K562 (cell line): Measurements from ENCODE around the gene CHRM4. TPM values are rescaled to one million over a fixed set of nuclear protein-coding genes. Genes with fewer than 3 reads are reported as not detected.
A peak's percentile ranks its signal among the peaks of the same experiment; 100 is the strongest.

Experiments used
- ATF3 ChIP-seq, 2 experiments: fragments of 450-650 bp in 1 of 2; sonication (generic) in 1 of 2; formaldehyde crosslinking in 1 of 2; IDR thresholded peaks in 1 of 2; conservative IDR thresholded peaks in 1 of 2; 2 replicates each; pipeline versions ENCODE4 v1.6.1 to v1.8.1; 2016 to 2023; ENCODE audit warnings: mild to moderate bottlenecking in 2 of 2, moderate library complexity in 2 of 2, inconsistent platforms in 1 of 2, missing genetic modification reagents in 1 of 2
- CHD4 ChIP-seq: fragments of 200-600 bp; sonication (generic); IDR thresholded peaks from 3 replicates; pipeline ENCODE4 v1.6.1; 2012; ENCODE audit warnings: low read depth, mild to moderate bottlenecking, mixed read lengths, low read length, inconsistent platforms; ENCODE audit not compliant: insufficient read depth, insufficient replicate concordance, poor library complexity, severe bottlenecking
- DMBX1 ChIP-seq: fragments of 250-450 bp; sonication (Bioruptor Pico); IDR thresholded peaks from 2 replicates; pipeline ENCODE4 v1.8.0; 2022; ENCODE audit warnings: inconsistent platforms, mild to moderate bottlenecking, moderate library complexity, borderline replicate concordance
- ETV1 ChIP-seq: fragments of 450-650 bp; conservative IDR thresholded peaks from 2 replicates; pipeline ENCODE4 v1.6.1; 2016; ENCODE audit warnings: missing genetic modification characterization, control low read depth, low read depth, missing compliant biosample characterization
- MAFG ChIP-seq: fragments of 450-650 bp; conservative IDR thresholded peaks from 2 replicates; pipeline ENCODE4 v1.6.1; 2016; ENCODE audit warnings: missing genetic modification characterization, missing compliant biosample characterization
- PHF8 ChIP-seq: fragments of 200-600 bp; sonication (generic); IDR thresholded peaks from 2 replicates; pipeline ENCODE4 v1.6.1; 2012; ENCODE audit warnings: mixed run types, mild to moderate bottlenecking, inconsistent platforms, low read length, moderate library complexity, borderline replicate concordance
- POLR2AphosphoS2 ChIP-seq: IDR thresholded peaks from 2 replicates; pipeline ENCODE4 v1.6.1; 2012; ENCODE audit warnings: low read length, improper control_type of control experiment
- SMAD2 ChIP-seq: fragments of 150-350 bp; IDR thresholded peaks from 2 replicates; pipeline ENCODE4 v1.6.1; 2014; ENCODE audit warnings: low read depth, mild to moderate bottlenecking, low read length
- WHSC1 ChIP-seq: IDR thresholded peaks from one replicate; pipeline ENCODE4 v1.6.1; 2012; ENCODE audit warnings: low read length, control low read depth, inconsistent platforms
- XRCC3 ChIP-seq: fragments of 450-650 bp; IDR thresholded peaks from 2 replicates; pipeline ENCODE4 v1.6.1; 2017; ENCODE audit warnings: mild to moderate bottlenecking, moderate library complexity
- ZZZ3 ChIP-seq: fragments of 450-650 bp; IDR thresholded peaks from 2 replicates; pipeline ENCODE4 v1.6.1; 2016; ENCODE audit warnings: antibody characterized with exemption, mild to moderate bottlenecking, moderate library complexity
- polyA plus RNA-seq, 8 experiments: library from polyadenylated mRNA; depleted of rRNA in 4 of 8; stranded (reverse) in 5 of 8; unstranded in 3 of 8; fragments of >200 nt; fragmentation: Nextera tagmentation in 2 of 8; fragmentation: Illumina TruSeq in 1 of 8; extraction: Ambion mirVana in 2 of 8; extraction: Trizol in 1 of 8; gene quantifications; 2 replicates each; pipeline versions ENCODE4 v1.2.1 to v1.2.3, GENCODE V29; 2011 to 2014; ENCODE audit warnings: inconsistent platforms in 1 of 8, missing spikeins in 1 of 8
- total RNA-seq, 7 experiments: library from RNA; depleted of rRNA in 6 of 7; stranded (reverse); fragments of >200 nt in 6 of 7; fragmentation: Illumina TruSeq in 2 of 7; extraction: Trizol in 2 of 7; gene quantifications; 2 replicates each; pipeline versions ENCODE4 v1.2.1 to v1.2.3, GENCODE V29; 2011 to 2021; ENCODE audit warnings: low replicate concordance in 1 of 7
- TF ChIP-seq, protein P1 (sequence below), 2 experiments: fragments of 450-650 bp in 1 of 2; sonication (generic) in 1 of 2; formaldehyde crosslinking in 1 of 2; IDR thresholded peaks; 2 replicates each; pipeline versions ENCODE4 v1.7.1 to v1.9.0; 2016 to 2022; ENCODE audit warnings: inconsistent platforms in 1 of 2, mild to moderate bottlenecking in 1 of 2, missing genetic modification reagents in 1 of 2
- TF ChIP-seq, protein P2 (sequence below): sonication (generic); formaldehyde crosslinking; IDR thresholded peaks from 2 replicates; pipeline ENCODE4 v1.8.0; 2022; ENCODE audit warnings: mild to moderate bottlenecking, missing genetic modification reagents
- TF ChIP-seq, protein P3 (sequence below): sonication (generic); formaldehyde crosslinking; IDR thresholded peaks from 2 replicates; pipeline ENCODE4 v1.8.1; 2023; ENCODE audit warnings: mild to moderate bottlenecking, missing genetic modification reagents

Gene CHRM4
- total and polyA plus RNA-seq, 9 of the 15 experiments (the other 6 are each of a cell fraction or from before 2014, with no cell fraction given), result 0.22 to 1.3 (median 0.40) TPM; not detected in 2

DNA sequence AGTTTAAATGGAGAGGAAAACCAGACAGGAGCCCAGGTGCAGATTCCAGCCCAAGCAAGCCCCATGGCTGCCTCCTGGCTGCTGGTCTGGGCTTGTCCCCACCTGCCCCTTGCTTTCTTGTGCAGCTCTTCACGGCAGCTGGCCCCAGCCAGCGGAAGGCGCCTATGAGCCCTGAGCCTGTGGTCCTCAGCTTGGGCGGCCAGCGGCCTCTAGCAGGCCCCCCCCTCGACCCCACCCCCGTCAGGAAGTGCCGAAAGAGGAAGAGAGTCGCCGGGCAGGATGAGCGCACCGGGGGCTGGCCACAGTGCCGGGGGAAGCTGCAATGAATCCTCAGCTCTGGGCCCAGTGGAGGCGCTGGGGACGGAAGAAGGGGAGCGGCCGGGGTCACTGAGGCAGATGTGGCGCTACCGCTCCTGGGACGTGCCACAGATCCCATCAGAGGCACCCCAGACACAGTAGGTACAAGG lies 46.4 kb downstream of the CHRM4 start (continued):
- TF ChIP-seq, protein P1, sequence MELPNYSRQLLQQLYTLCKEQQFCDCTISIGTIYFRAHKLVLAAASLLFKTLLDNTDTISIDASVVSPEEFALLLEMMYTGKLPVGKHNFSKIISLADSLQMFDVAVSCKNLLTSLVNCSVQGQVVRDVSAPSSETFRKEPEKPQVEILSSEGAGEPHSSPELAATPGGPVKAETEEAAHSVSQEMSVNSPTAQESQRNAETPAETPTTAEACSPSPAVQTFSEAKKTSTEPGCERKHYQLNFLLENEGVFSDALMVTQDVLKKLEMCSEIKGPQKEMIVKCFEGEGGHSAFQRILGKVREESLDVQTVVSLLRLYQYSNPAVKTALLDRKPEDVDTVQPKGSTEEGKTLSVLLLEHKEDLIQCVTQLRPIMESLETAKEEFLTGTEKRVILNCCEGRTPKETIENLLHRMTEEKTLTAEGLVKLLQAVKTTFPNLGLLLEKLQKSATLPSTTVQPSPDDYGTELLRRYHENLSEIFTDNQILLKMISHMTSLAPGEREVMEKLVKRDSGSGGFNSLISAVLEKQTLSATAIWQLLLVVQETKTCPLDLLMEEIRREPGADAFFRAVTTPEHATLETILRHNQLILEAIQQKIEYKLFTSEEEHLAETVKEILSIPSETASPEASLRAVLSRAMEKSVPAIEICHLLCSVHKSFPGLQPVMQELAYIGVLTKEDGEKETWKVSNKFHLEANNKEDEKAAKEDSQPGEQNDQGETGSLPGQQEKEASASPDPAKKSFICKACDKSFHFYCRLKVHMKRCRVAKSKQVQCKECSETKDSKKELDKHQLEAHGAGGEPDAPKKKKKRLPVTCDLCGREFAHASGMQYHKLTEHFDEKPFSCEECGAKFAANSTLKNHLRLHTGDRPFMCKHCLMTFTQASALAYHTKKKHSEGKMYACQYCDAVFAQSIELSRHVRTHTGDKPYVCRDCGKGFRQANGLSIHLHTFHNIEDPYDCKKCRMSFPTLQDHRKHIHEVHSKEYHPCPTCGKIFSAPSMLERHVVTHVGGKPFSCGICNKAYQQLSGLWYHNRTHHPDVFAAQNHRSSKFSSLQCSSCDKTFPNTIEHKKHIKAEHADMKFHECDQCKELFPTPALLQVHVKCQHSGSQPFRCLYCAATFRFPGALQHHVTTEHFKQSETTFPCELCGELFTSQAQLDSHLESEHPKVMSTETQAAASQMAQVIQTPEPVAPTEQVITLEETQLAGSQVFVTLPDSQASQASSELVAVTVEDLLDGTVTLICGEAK (IDR thresholded peaks at IDR 0.05), result peak; percentile 28; the same call in 1 of the 2 replicates
- TF ChIP-seq, protein P1 (CRISPR knock-in tag; IDR thresholded peaks at IDR 0.05), result no peak
- TF ChIP-seq, protein P2, sequence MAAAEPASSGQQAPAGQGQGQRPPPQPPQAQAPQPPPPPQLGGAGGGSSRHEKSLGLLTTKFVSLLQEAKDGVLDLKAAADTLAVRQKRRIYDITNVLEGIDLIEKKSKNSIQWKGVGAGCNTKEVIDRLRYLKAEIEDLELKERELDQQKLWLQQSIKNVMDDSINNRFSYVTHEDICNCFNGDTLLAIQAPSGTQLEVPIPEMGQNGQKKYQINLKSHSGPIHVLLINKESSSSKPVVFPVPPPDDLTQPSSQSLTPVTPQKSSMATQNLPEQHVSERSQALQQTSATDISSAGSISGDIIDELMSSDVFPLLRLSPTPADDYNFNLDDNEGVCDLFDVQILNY (CRISPR knock-in tag), result no peak
- TF ChIP-seq PHF8 (peak; percentile 49; the same call in 1 of the 2 replicates), ETV1 (peak; percentile 37; the same call in 1 of the 2 replicates), MAFG (tag) (no peak), POLR2AphosphoS2 (no peak), DMBX1 (CRISPR knock-in tag) (no peak), XRCC3 (no peak), SMAD2 (no peak), ATF3 (IDR thresholded peaks at IDR 0.05) (no peak), ATF3 (CRISPR knock-in tag; conservative IDR thresholded peaks at IDR 0.05) (no peak), CHD4 (no peak), ZZZ3 (no peak), WHSC1 (no peak)
- TF ChIP-seq, protein P3, sequence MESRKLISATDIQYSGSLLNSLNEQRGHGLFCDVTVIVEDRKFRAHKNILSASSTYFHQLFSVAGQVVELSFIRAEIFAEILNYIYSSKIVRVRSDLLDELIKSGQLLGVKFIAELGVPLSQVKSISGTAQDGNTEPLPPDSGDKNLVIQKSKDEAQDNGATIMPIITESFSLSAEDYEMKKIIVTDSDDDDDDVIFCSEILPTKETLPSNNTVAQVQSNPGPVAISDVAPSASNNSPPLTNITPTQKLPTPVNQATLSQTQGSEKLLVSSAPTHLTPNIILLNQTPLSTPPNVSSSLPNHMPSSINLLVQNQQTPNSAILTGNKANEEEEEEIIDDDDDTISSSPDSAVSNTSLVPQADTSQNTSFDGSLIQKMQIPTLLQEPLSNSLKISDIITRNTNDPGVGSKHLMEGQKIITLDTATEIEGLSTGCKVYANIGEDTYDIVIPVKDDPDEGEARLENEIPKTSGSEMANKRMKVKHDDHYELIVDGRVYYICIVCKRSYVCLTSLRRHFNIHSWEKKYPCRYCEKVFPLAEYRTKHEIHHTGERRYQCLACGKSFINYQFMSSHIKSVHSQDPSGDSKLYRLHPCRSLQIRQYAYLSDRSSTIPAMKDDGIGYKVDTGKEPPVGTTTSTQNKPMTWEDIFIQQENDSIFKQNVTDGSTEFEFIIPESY, result 0 out of 2 replicates have a peak, but pooled peaks have one; percentile 13
